Measurements from ENCODE around the gene FAM180B. TPM values are rescaled to one million over a fixed set of nuclear protein-coding genes. Genes with fewer than 3 reads are reported as not detected.

The FAM180B gene
- total RNA-seq, 1 donor: not detected

DNA sequence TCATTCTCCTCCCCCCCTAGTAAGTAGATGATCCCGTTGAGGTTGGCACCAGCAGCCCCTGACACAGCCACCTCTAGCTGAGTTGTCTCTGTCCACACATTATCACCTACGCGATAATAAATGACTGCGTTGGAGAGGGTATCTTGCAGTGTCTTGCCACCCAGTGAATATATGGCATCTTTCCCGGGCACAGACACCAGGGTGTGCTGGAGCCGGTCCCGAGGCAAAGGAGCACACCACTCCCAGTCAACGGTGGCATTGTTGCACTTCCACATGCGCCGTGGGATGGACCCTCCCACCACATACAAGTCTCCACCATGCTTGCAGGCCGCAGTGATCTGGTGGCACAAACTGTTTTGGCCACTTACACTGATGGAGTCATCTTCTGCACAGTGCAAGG lies 13.2 kb upstream of the FAM180B start:
- Histone ChIP-seq H3K9me3 (ENCODE audit: low read depth, low read length) (no peaks in the 10 kb centered on the region), H3K4me3 (ENCODE audit: insufficient read depth, low read length) (no peak overlapping the region), H2AFZ (ENCODE audit: low read length) (no peak overlapping the region), H3K4me1 (ENCODE audit: insufficient read depth, low read length) (peaks cover 36% of the 10 kb centered on the region), H3K4me2 (ENCODE audit: insufficient read depth, low read length) (peak overlapping the region; percentile 26), H3K27ac (ENCODE audit: low read depth, low read length) (peak overlapping the region; percentile 60), H3K27me3 (ENCODE audit: insufficient read depth, low read length) (no peaks in the 10 kb centered on the region), H3K36me3 (ENCODE audit: insufficient read depth, low read length) (peaks cover 42% of the 10 kb centered on the region), H4K20me1 (ENCODE audit: insufficient read depth, low read length) (peaks cover 6% of the 10 kb centered on the region), H3K79me2 (ENCODE audit: insufficient read depth, low read length) (peaks cover 62% of the 10 kb centered on the region)
- peak; percentile 27 for DNase-seq (ENCODE audit: insufficient read length, low spot score, missing footprints)
- TF ChIP-seq, protein P1, sequence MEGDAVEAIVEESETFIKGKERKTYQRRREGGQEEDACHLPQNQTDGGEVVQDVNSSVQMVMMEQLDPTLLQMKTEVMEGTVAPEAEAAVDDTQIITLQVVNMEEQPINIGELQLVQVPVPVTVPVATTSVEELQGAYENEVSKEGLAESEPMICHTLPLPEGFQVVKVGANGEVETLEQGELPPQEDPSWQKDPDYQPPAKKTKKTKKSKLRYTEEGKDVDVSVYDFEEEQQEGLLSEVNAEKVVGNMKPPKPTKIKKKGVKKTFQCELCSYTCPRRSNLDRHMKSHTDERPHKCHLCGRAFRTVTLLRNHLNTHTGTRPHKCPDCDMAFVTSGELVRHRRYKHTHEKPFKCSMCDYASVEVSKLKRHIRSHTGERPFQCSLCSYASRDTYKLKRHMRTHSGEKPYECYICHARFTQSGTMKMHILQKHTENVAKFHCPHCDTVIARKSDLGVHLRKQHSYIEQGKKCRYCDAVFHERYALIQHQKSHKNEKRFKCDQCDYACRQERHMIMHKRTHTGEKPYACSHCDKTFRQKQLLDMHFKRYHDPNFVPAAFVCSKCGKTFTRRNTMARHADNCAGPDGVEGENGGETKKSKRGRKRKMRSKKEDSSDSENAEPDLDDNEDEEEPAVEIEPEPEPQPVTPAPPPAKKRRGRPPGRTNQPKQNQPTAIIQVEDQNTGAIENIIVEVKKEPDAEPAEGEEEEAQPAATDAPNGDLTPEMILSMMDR (IDR thresholded peaks at IDR 0.05; ENCODE audit: extremely low read depth, low read depth, low read length): no peak

DNA sequence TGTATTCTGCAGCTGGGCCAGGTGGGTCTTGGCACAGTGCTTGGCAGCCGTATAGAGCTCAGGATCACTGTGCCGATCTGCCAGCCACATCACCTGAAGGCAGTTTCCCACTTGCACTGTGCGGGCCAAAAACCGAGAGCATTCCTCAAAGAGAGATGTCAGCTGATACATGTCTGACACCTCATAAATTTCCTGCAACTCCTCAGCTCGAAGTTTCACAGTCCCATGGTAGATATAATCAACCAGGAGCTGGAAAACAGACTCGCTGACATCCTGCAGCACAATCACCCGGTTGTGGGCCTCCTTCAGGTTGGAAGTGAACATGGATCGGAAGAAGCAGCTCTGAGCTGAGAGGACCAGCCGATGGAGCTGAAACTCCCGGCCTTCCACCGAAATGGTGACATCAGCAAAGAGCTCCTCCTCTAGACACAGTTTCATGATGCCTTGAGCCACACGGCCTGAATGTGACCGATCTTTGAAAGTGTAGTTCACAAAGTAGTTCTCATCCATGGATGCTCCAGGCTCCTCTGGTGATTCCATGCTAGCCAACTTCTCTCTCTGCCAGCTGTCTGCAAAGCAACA lies 8.9 kb upstream of the FAM180B start:
- Histone ChIP-seq H3K4me2 (ENCODE audit: insufficient read depth, low read length) (peak overlapping the region; percentile 98), H3K36me3 (ENCODE audit: insufficient read depth, low read length) (peaks cover 53% of the 10 kb centered on the region), H3K4me3 (ENCODE audit: insufficient read depth, low read length) (peak overlapping the region; percentile 96), H3K79me2 (ENCODE audit: insufficient read depth, low read length) (peaks cover 65% of the 10 kb centered on the region), H3K27ac (ENCODE audit: low read depth, low read length) (peak overlapping the region; percentile 76), H3K27me3 (ENCODE audit: insufficient read depth, low read length) (no peaks in the 10 kb centered on the region), H2AFZ (ENCODE audit: low read length) (no peak overlapping the region), H3K4me1 (ENCODE audit: insufficient read depth, low read length) (peaks cover 34% of the 10 kb centered on the region), H4K20me1 (ENCODE audit: insufficient read depth, low read length) (peaks cover 6% of the 10 kb centered on the region), H3K9me3 (ENCODE audit: low read depth, low read length) (no peaks in the 10 kb centered on the region)
- peak; percentile 65 for DNase-seq (ENCODE audit: insufficient read length, low spot score, missing footprints)
- TF ChIP-seq, protein P1 (IDR thresholded peaks at IDR 0.05; ENCODE audit: extremely low read depth, low read depth, low read length): no peak

DNA sequence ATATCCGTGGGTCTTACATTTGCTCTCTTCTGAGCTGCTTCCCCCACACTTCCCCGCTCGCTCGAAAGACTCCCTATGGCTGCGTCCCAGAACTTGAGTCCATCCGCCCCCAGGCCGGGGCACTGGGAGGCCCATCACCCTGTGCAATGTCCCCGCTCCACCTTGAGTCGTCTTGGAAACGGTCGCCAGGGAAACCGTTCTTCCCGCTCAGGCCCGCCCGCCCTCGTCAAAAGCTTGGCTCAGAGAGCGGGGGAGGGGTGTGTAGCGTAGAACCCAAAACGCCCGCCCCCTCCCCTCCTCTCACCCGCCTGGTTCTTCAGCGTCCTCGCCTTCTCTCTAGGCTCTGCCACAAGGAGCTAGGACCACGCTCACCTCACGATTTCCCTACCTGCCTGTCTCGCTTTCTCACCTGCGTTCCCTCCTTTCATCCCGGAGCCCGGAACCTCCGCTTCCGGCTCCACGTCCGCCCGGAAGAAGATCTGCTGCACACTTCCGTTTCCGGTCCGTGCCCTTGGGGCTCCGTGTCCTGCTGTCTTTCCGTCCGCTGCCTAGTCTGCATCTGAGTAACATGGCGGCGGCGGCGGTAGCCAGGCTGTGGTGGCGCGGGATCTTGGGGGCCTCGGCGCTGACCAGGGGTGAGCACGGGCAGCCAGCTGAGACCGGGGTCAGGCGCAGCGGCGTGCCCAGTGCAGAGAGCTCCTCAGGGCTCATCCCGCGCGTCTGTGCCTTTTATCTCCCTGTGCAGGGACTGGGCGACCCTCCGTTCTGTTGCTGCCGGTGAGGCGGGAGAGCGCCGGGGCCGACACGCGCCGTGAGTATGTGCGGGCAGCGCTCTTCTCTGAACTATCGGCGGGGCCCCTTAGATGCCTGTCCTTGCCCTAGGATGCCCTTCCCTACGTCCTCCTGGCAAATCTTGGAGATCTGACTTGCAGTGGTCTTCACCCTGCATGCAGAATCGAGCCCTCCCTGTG lies 7.7 kb upstream of the FAM180B start, which contains the start of the genes KBTBD4 and NDUFS3:
Gene KBTBD4 (minus strand): TSS at position 447 of the 971 bp plus-strand sequence. CDS start 19 bp downstream, at position 428.
Gene NDUFS3 (plus strand): TSS at position 551 of the 971 bp plus-strand sequence. CDS start 18 bp downstream, at position 569.
- Histone ChIP-seq H3K9me3 (ENCODE audit: low read depth, low read length) (no peaks in the 10 kb centered on the region), H3K27me3 (ENCODE audit: insufficient read depth, low read length) (no peaks in the 10 kb centered on the region), H3K4me1 (ENCODE audit: insufficient read depth, low read length) (peaks cover 25% of the 10 kb centered on the region), H4K20me1 (ENCODE audit: insufficient read depth, low read length) (no peaks in the 10 kb centered on the region), H2AFZ (ENCODE audit: low read length) (peak within 1 kb of the TSS; percentile 98), H3K27ac (ENCODE audit: low read depth, low read length) (peak within 1 kb of the TSS; percentile 76), H3K4me3 (ENCODE audit: insufficient read depth, low read length) (peak within 1 kb of the TSS; percentile 96), H3K79me2 (ENCODE audit: insufficient read depth, low read length) (peaks cover 58% of the 10 kb centered on the region), H3K36me3 (ENCODE audit: insufficient read depth, low read length) (peaks cover 57% of the 10 kb centered on the region), H3K4me2 (ENCODE audit: insufficient read depth, low read length) (peak within 1 kb of the TSS; percentile 98)
- TF ChIP-seq, protein P1 (IDR thresholded peaks at IDR 0.05; ENCODE audit: extremely low read depth, low read depth, low read length): no peak
- DNase-seq (ENCODE audit: insufficient read length, low spot score, missing footprints): peak; percentile 96

DNA sequence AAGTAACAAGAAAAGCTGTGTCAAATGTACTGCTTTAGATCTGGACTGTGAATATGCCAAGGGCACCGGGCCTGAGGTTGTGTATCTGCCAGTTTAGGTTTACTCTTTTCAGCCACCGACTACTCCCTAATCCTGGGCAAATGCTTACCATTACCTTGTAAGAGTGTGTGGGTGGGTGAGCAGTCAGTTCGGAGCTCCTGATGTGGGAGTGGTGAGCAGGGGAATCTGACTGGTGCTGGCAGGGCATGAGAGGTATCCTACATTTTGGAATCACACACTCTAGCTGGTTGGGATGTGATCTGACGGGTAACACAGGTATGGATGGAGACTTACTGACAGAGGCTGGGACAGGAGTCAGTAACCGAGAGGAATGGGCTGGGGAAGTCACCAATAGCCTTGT lies 2.6 kb upstream of the FAM180B start:
- Histone ChIP-seq H3K4me1 (ENCODE audit: insufficient read depth, low read length) (peaks cover 10% of the 10 kb centered on the region), H3K79me2 (ENCODE audit: insufficient read depth, low read length) (peaks cover 22% of the 10 kb centered on the region), H3K4me3 (ENCODE audit: insufficient read depth, low read length) (no peak overlapping the region), H3K9me3 (ENCODE audit: low read depth, low read length) (no peaks in the 10 kb centered on the region), H3K27ac (ENCODE audit: low read depth, low read length) (no peak overlapping the region), H3K36me3 (ENCODE audit: insufficient read depth, low read length) (peaks cover 42% of the 10 kb centered on the region), H4K20me1 (ENCODE audit: insufficient read depth, low read length) (no peaks in the 10 kb centered on the region), H2AFZ (ENCODE audit: low read length) (no peak overlapping the region), H3K27me3 (ENCODE audit: insufficient read depth, low read length) (no peaks in the 10 kb centered on the region), H3K4me2 (ENCODE audit: insufficient read depth, low read length) (no peak overlapping the region)
- TF ChIP-seq, protein P1 (IDR thresholded peaks at IDR 0.05; ENCODE audit: extremely low read depth, low read depth, low read length): no peak
- no peak for DNase-seq (ENCODE audit: insufficient read length, low spot score, missing footprints)

Measured in osteoblast (primary cell).